DMS114 treated with DMSO at 0.1 percent for 48 hours (cell line): ENCODE data around the gene SPATA6L.

ENCODE experiments used
- DNase-seq: peaks from one replicate; lab custom pipeline; 2025; ENCODE audit not compliant: unreplicated experiment; lab: John Stamatoyannopoulos, UW

Gene SPATA6L

GRCh38 chr9:4553951-4554381, 112.3 kb downstream of the SPATA6L start:
- no peak for DNase-seq

- DNase-seq, result no peak
Observed at GRCh38 chr9:4550777-4551484, 115.3 kb downstream of the SPATA6L start.

- DNase-seq, result no peak
Observed at GRCh38 chr9:4549751-4550295, 116.5 kb downstream of the SPATA6L start.

DNA sequence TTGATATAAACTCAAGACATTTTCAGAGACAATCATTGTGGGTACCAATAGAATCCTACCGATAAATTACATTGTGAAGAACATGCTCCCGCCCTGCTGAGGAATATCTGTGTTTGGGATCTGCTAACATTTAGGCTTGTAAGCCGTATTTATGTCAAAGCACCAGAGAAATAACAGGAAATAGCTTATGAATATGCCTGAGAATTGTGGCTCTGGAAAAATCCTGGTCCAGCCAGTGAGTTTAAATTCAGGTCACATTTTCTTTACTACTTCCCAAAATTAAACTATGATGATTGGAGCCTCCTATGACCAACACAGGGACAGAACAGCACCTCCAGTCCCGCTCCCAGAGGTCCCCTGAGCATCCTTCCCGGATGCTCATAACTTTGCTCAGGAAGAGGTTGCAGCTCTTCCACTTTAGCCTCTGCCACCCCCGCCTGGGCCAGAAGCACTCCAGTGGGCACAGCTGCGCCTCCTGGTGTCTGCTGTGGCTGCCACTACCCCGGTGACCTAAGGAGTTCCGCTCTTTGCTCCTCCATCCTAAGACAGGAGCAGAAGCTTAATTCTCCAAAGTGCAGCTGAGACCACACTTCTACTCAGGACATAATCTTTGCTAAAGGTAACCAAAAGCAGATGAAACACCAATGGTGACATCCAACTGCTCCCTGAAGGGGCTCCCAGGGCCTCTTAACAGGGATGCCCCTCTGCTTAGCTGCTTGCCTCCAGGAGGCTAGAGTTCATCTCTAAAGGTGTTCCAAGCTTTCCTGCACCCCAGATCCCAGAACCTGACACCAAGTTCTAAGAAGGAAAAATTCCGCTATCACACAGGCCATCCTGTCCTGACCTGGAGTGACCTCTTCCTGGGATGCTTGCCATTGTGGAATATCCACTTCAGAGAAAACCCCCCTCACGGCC, 117.2 kb downstream of the SPATA6L start:
- DNase-seq, result no peak
